IPS DF 4.7 (cell line): ENCODE measurements around the gene MCF2L.

Source experiments
- DNase-seq: peaks from one replicate; pipeline ENCODE4 v3.0.0-alpha.2; 2013; ENCODE audit warnings: low spot score; ENCODE audit errors: extremely low read depth

MCF2L gene

GRCh38 chr13:113061271-113061625, 92.2 kb downstream of the MCF2L start:
- DNase-seq: no peak

- no peak for DNase-seq
These were observed 92.9 kb downstream of the MCF2L start for GRCh38 chr13:113061796-113062425.

DNA sequence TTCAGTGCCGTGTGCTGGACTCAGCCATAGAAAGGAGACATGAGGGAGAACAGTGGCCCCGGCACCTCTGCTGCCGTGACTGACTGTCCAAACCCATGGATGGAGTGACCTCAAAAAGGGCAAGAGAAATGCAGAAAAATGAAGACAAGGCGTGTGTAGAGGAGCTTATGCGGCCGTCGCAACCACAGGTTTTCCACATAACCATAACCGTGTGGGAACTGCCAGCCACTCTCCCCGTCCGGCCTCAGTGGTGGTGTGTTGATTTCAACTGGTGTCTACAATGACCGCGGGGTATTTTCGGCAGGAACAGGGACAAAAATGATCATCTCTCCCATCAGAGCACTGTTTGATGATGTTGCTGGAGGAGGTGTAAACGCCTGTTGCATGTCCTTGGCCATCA, 93.7 kb downstream of the MCF2L start:
- DNase-seq: no peak

DNA sequence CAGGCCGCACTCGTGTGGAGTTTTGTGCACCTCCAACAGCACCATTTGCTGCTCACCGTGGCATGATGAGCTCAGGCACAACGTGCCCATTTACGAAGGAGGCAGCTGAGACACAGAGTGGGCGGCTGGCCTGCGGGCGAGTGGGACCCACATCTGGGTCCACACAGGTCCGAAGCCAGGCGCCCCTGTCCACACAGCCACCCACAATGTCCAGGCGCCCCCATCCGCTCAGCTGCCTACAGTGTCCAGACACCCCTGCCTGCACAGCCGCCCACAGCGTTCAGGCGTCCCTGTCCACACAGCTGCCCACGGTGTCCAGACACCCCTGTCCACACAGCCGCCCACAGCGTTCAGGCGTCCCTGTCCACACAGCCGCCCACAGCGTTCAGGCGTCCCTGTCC, 94.1 kb downstream of the MCF2L start:
- DNase-seq: no peak

- DNase-seq: no peak
These were observed 95.1 kb downstream of the MCF2L start for GRCh38 chr13:113064000-113064533.

DNA sequence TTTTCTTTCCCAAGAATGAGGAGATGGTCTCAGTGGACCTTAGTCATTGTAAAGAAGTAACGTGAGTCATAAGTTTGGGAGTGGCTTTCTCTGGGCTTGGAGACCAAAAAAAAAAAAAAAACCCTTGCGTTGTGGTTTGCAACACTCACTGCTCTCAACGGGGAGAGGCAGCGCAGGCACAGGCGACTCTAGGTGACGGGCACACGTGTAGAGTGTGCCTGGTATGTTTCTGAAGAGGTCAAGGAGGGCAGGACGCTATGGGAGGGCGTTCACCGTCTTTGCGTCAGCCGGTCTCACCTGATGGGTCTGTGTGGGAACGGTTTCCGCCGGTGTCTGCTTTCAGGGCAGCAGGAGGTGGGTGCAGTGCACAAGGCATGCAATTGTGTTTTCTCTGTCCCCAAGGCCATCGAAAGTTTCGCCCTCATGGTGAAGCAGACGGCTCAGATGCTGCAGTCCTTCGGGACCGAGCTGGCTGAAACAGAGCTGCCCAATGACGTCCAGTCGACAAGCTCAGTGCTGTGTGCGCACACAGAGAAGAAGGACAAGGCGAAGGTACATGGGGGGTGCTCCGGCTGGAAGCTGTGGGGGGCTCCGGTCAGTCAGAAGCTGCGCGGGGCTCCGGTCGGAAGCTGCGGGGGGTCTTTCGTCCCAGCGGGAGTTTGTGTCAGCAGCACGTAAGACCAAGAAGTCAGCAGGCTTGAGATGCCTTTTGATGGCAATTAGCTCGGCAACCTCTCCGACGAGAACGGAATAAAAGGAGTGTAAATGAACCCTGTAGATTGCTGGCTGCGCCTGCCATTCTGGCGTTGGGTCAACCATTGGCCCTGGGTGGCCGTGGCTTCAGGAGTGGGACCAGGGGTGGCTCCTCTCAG, 95.8 kb downstream of the MCF2L start:
- no peak for DNase-seq

DNA sequence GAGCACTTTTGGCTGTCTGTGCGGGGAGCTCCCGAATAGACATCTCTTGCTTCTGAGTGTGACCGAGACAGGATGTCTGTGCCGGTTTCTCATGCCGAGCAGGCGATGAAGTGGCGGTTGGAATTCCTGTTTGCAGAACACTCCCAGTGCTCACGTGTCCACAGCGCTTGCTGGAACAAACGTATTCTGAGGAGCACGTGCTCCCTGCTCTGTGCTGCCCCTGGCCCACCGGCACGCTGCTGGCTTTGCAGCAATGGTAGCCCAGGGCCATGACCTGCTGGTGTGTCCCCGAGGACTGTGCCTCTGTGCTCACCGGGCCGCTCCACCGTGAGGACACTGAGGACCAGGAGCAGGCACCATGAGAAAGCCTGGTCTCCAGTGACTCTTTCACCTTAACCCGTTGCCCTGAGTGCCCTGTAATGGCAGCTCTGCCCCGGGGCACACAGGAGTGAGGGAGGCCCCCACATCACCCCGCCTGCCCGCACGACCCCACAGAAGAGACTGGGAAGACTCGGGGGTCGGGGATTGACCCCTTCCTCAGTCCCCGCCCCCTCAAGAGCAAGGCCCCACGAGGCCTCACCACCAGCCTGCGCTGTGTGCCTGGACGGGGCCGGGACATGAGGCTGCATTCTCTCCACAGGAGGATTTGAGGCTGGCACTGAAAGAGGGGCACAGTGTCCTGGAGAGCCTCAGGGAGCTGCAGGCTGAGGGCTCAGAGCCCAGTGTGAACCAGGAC, 96.6 kb downstream of the MCF2L start:
- DNase-seq: no peak

GRCh38 chr13:113066142-113066455, 97.1 kb downstream of the MCF2L start:
- no peak for DNase-seq

DNA sequence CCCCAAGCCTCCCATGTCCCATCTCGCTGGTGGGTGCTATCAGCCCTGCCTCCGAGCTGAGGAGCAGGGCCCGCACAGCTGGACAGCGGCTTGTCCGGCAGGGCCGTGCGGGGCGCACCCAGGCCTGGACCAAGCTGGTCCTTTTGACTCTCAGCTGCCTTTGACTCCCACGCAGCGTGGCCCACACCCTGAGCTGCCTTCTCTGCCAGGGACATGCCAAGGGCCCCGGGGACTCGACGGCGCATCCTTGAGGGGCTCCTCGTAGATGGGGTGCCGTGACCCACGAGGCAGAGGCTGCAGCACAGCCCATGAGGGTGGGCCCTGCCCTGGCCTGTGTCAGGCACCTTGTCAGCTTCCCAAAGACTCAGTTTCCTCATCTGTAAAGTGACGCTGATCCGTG, 97.7 kb downstream of the MCF2L start:
- no peak for DNase-seq

GRCh38 chr13:113069861-113070805, 101.1 kb downstream of the MCF2L start:
- no peak for DNase-seq

- DNase-seq: no peak
These were observed 101.8 kb downstream of the MCF2L start for GRCh38 chr13:113070855-113071254.

- no peak for DNase-seq
These were observed 103.4 kb downstream of the MCF2L start for GRCh38 chr13:113072376-113072775.

DNA sequence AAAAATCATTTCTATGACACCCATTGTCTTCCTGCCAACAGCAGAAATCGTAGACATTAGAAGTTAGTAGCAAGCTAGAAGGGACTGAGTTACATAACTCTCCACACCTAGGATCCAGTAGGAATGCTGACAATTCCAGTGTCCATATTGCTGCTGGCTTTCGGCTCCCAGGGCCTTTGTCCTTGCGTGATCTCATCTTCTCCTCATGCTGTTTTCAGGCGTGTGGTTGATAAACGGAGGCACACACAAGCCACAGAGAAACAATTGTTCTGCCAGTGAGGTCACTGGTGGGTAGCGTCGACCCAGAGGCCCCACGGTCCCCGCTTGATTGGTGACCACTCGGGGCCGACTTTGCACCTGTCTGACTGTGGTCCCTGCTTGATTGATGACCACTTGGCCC, 104.9 kb downstream of the MCF2L start:
- no peak for DNase-seq

DNA sequence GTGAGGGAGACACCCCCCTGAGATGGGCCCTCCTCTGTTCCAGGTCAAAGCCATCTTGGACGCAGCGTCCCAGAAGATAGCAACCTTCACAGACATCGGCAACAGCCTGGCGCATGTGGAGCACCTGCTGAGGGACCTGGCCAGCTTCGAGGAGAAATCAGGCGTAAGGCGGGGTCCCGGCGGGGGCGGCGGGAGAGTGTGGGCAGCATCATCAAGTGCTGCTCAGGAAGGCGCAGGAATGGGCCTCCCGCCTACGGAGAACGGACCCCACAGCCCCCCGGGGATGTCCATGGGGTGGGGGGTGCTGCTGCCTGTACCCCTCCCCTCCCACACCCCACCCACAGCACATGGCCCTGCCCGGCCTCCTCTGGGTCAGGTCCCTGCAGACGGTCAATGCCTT, 105.4 kb downstream of the MCF2L start:
- DNase-seq: no peak

DNA sequence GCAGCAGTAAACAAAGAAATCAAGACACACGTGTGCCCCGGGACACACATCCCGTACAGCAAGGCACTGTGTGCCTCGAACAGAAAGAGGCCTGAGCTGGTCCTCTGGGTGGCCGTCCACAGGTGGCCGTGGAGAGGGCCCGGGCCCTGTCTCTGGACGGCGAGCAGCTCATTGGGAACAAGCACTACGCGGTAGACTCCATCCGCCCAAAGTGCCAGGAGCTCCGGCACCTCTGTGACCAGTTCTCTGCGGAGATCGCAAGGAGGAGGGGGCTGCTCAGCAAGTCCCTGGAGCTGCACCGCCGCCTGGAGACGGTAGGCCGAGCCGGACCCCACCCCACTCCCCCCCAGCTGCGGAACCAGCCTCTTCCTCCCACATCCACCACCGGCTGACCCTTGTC, 105.9 kb downstream of the MCF2L start:
- no peak for DNase-seq

DNA sequence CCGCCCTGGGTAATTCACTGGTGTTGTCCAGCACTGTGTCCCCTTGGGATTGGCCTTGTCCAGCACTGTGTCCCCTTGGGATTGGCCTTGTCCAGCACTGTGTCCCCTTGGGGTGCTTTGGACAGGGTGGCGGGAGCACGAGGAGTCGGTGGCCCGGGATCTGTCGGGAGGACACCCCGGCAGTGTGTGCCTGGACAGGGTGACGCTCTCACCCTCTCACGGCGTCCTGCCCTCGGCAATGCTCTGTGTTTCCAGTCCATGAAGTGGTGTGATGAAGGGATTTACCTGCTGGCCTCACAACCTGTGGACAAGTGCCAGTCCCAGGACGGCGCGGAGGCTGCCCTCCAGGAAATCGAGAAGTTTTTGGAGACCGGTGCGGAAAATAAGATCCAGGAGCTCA, 106.7 kb downstream of the MCF2L start:
- DNase-seq: no peak

DNA sequence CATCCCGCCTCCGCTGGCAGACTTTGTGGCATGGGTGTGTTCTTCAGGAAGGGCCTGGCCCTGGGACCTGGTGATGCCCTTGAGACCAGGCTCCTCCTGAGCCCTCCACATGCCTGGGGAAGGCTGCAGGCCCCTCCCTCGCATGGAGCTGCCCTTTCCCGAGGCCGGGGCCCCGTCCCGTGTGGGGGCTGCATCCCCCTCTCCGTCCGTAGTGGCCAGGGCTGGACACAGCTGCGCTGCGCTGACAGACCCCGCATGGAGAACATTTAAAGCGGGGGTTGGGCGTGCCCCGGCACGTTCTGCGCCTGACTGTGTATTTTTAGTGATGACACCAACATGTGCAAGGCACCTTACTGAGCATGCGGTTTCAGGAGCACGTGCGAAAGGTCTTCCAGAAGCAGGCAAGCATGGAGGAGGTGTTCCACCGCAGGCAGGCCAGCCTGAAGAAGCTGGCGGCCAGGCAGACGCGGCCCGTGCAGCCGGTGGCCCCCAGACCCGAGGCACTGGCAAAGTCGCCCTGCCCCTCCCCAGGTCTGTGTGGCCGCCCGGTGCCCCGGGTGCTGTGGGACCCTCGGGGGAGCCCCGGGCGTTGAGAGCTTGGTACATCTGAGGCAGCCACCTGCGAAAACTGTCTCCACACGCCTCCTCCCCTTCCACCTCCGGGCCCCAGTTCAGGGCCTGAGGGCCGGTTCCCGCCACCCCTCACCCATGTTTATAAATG, 107.8 kb downstream of the MCF2L start:
- DNase-seq: no peak

GRCh38 chr13:113077566-113077952, 108.5 kb downstream of the MCF2L start:
- DNase-seq: no peak

- DNase-seq: no peak
These were observed 109.2 kb downstream of the MCF2L start for GRCh38 chr13:113077953-113078901.
